Measurements from ENCODE around the gene KLF6. TPM values are rescaled to one million over a fixed set of nuclear protein-coding genes. Genes with fewer than 3 reads are reported as not detected.

KLF6 gene
- polyA plus RNA-seq, 1 experiment: 47.2 TPM

DNA sequence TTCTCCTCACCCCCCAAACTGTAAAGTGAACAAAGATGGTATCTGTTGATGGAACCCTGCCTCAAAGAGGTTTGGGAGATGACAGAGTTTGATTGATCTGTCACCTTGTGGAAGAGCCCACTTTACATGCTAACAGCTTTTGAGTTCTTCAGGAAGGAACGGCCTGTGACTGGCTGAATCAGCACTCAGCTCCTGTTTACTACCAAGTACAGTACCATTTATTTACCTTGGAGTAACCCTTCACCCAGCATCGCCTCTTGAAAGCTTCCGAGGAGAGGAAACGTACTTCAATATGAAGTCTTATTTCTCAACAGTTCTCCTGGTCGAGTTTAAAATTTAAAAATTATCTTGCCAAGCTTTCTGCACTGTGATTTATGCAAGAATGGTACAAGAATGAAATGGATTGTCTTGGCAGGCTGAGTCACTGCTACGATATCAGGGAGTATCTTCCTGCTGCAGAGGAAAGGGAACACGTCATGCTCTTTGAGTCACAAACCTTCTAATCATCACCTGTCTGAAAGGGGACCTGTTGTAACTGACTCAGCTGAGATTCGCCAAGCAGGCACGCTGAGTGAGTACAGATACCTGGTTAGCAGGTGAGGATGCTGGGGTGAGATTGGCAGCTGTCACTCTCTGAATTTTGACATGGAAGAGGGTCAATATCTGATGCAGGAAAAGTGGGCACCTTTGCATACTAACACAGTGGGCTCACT is 30.1 kb downstream of the KLF6 start:
- Histone ChIP-seq H3K4me3 (ENCODE audit: low read depth, low read length) (no peak overlapping the region), H3K9me3 (ENCODE audit: control insufficient read depth, insufficient read depth, low read length) (no peaks in the 10 kb centered on the region), H3K27ac (ENCODE audit: low read depth, low read length) (no peak overlapping the region), H3K27me3 (ENCODE audit: control insufficient read depth, insufficient read depth, low read length) (no peaks in the 10 kb centered on the region)
- CTCF ChIA-PET: no interaction called here
- no peak for DNase-seq (ENCODE audit: low read depth, low spot score)
- POLR2A ChIA-PET: interaction anchor here (1.2 to 1.9 kb wide), 2 partner anchors 21 to 31 kb away, joined by 3 to 6 read pairs; partner anchors contain the start of gene KLF6
- TF ChIP-seq, protein P1, sequence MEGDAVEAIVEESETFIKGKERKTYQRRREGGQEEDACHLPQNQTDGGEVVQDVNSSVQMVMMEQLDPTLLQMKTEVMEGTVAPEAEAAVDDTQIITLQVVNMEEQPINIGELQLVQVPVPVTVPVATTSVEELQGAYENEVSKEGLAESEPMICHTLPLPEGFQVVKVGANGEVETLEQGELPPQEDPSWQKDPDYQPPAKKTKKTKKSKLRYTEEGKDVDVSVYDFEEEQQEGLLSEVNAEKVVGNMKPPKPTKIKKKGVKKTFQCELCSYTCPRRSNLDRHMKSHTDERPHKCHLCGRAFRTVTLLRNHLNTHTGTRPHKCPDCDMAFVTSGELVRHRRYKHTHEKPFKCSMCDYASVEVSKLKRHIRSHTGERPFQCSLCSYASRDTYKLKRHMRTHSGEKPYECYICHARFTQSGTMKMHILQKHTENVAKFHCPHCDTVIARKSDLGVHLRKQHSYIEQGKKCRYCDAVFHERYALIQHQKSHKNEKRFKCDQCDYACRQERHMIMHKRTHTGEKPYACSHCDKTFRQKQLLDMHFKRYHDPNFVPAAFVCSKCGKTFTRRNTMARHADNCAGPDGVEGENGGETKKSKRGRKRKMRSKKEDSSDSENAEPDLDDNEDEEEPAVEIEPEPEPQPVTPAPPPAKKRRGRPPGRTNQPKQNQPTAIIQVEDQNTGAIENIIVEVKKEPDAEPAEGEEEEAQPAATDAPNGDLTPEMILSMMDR (IDR thresholded peaks at IDR 0.05; ENCODE audit: low read depth, low read length): no peak

- ChIA-PET POLR2A (no interaction called here), CTCF (no interaction called here)
- TF ChIP-seq, protein P1 (IDR thresholded peaks at IDR 0.05; ENCODE audit: low read depth, low read length): no peak
- H3K4me3 ChIP-seq (ENCODE audit: low read depth, low read length): no peak overlapping the region
- H3K9me3 ChIP-seq (ENCODE audit: control insufficient read depth, insufficient read depth, low read length): peaks cover 3% of the 10 kb centered on the region; the same call in 1 of the 2 replicates
- DNase-seq (ENCODE audit: low read depth, low spot score): no peak
- H3K27ac ChIP-seq (ENCODE audit: low read depth, low read length): no peak overlapping the region
- no peaks in the 10 kb centered on the region for H3K27me3 ChIP-seq (ENCODE audit: control insufficient read depth, insufficient read depth, low read length)
Measured at GRCh38 chr10:3750854-3751253, 34.2 kb downstream of the KLF6 start.

- TF ChIP-seq, protein P1 (IDR thresholded peaks at IDR 0.05; ENCODE audit: low read depth, low read length): no peak
- peak overlapping the region; percentile 54 for H3K27ac ChIP-seq (ENCODE audit: low read depth, low read length)
Measured at GRCh38 chr10:3750006-3750816, 34.8 kb downstream of the KLF6 start.

DNA sequence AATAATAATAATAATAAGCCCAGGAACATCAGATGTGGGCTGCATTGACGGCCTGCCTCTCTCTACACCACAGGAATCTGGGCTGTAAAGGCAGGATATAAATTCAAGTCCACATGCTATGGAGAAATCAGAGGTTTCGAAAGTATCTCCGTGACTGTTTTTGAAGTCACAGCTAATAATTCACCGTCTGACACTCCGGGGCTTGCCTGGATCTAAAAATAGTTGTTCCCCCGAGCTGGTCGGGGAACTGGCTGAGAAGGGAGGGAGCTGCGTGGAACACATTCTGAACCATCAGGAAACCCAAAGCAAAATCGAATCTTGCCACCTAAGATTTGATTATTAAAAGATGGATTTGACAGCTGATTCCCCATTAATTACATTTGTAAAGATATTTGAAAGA is 35.4 kb downstream of the KLF6 start:
- peak; percentile 72 for DNase-seq (ENCODE audit: low read depth, low spot score)
- ChIA-PET CTCF (no interaction called here), POLR2A (no interaction called here)
- Histone ChIP-seq H3K27ac (ENCODE audit: low read depth, low read length) (peak overlapping the region; percentile 54), H3K27me3 (ENCODE audit: control insufficient read depth, insufficient read depth, low read length) (no peaks in the 10 kb centered on the region), H3K9me3 (ENCODE audit: control insufficient read depth, insufficient read depth, low read length) (peaks cover 3% of the 10 kb centered on the region; the same call in 1 of the 2 replicates), H3K4me3 (ENCODE audit: low read depth, low read length) (no peak overlapping the region)
- TF ChIP-seq, protein P1 (IDR thresholded peaks at IDR 0.05; ENCODE audit: low read depth, low read length): no peak

More at GRCh38 chr10:3750006-3750816, 34.8 kb downstream of the KLF6 start:
- Histone ChIP-seq H3K4me3 (ENCODE audit: low read depth, low read length) (no peak overlapping the region), H3K9me3 (ENCODE audit: control insufficient read depth, insufficient read depth, low read length) (peaks cover 3% of the 10 kb centered on the region; the same call in 1 of the 2 replicates), H3K27me3 (ENCODE audit: control insufficient read depth, insufficient read depth, low read length) (no peaks in the 10 kb centered on the region)
- CTCF ChIA-PET: no interaction called here
- no peak for DNase-seq (ENCODE audit: low read depth, low spot score)
- POLR2A ChIA-PET: interaction anchor here (0.6 kb wide), 1 partner anchor 1076 kb away, joined by 5 read pairs; no protein-coding TSS in a partner anchor

DNA sequence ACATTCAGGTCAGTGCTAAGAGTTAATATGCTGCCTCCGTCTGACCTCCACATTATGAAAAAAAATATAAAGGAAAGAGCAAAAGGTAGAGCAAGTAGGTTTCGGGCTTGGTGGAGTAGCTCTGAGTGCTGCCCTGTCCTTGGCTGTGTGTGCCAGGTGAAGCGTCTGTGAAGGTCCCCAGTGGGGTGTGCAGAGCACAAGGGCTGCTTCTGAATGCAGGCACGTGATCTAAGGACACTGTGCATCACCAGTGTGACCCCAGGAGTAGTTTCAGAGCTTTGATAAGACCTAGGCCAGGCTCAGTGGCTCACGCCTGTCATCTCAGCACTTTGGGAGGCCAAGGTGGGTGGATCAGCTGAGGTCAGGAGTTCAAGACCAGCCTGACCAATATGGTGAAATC is 36.0 kb downstream of the KLF6 start:
- Histone ChIP-seq H3K9me3 (ENCODE audit: control insufficient read depth, insufficient read depth, low read length) (peaks cover 3% of the 10 kb centered on the region; the same call in 1 of the 2 replicates), H3K4me3 (ENCODE audit: low read depth, low read length) (no peak overlapping the region), H3K27me3 (ENCODE audit: control insufficient read depth, insufficient read depth, low read length) (no peaks in the 10 kb centered on the region), H3K27ac (ENCODE audit: low read depth, low read length) (no peak overlapping the region)
- ChIA-PET POLR2A (no interaction called here), CTCF (no interaction called here)
- DNase-seq (ENCODE audit: low read depth, low spot score): no peak
- TF ChIP-seq, protein P1 (IDR thresholded peaks at IDR 0.05; ENCODE audit: low read depth, low read length): no peak
